Measurements from ENCODE around the gene ALLC.

GRCh38 chr2:3745920-3746319 is 87.9 kb downstream of the ALLC start:
- no peak for TF ChIP-seq EZH2 (IDR thresholded peaks at IDR 0.05; ENCODE audit: borderline replicate concordance, low read depth, low read length, severe bottlenecking)
- no peak for TF ChIP-seq CTCF (IDR thresholded peaks at IDR 0.05; ENCODE audit: borderline replicate concordance, extremely low read depth, low read length, poor library complexity, severe bottlenecking)
